Keratinocyte (primary cell): Measurements from ENCODE around the gene NAALADL2. TPM values are rescaled to one million over a fixed set of nuclear protein-coding genes. Genes with fewer than 3 reads are reported as not detected.

Experiments used
- DNase-seq: peaks from one replicate; pipeline ENCODE4 v3.0.0-alpha.2; 2011; ENCODE audit warnings: low read depth, missing footprints, low spot score
- FAIRE-seq: peaks from 2 replicates; lab custom pipeline; 2011; peaks lifted over from hg19 to GRCh38; lab: Jason Lieb, UNC
- H2AFZ ChIP-seq: 2 replicates; pipeline ENCODE4 v1.6.0; 2012; ENCODE audit warnings: low read length, control low read depth, inconsistent platforms; ENCODE audit not compliant: control insufficient read depth
- H3K27ac ChIP-seq: 2 replicates; pipeline ENCODE4 v1.5.1; 2011; ENCODE audit warnings: low read length; ENCODE audit not compliant: control insufficient read depth, insufficient read depth
- H3K27me3 ChIP-seq: 3 replicates; pipeline ENCODE4 v1.6.0; 2011; ENCODE audit warnings: low read length; ENCODE audit not compliant: control insufficient read depth, insufficient read depth; ENCODE audit errors: extremely low read depth
- H3K36me3 ChIP-seq, 2 experiments: 2 replicates in 1 of 2; 3 replicates in 1 of 2; pipeline ENCODE4 v1.5.1; 2011; ENCODE audit warnings: low read length in 2 of 2, mild to moderate bottlenecking in 1 of 2; ENCODE audit not compliant: control insufficient read depth in 2 of 2, insufficient read depth in 2 of 2; ENCODE audit errors: extremely low read depth in 1 of 2
- H3K4me1 ChIP-seq: 3 replicates; pipeline ENCODE4 v1.5.1; 2011; ENCODE audit warnings: low read length; ENCODE audit not compliant: control insufficient read depth, insufficient read depth; ENCODE audit errors: extremely low read depth
- H3K4me2 ChIP-seq: 3 replicates; pipeline ENCODE4 v1.6.0; 2011; ENCODE audit warnings: low read depth, low read length; ENCODE audit not compliant: control insufficient read depth, insufficient read depth; ENCODE audit errors: extremely low read depth
- H3K4me3 ChIP-seq, 3 experiments: fragments of 200-600 bp in 1 of 3; sonication (generic) in 1 of 3; 2 replicates in 2 of 3; 3 replicates in 1 of 3; pipeline ENCODE4 v1.5.1; 2011 to 2016; ENCODE audit warnings: low read length in 3 of 3, mild to moderate bottlenecking in 3 of 3, control low read depth in 2 of 3, inconsistent platforms in 1 of 3, low read depth in 1 of 3, mixed read lengths in 1 of 3, mixed run types in 1 of 3, moderate library complexity in 1 of 3; ENCODE audit not compliant: control insufficient read depth in 2 of 3, insufficient read depth in 2 of 3; ENCODE audit errors: extremely low read depth in 1 of 3
- H3K79me2 ChIP-seq: 2 replicates; pipeline ENCODE4 v1.6.0; 2012; ENCODE audit warnings: low read length; ENCODE audit not compliant: control insufficient read depth, insufficient read depth
- H3K9ac ChIP-seq: 3 replicates; pipeline ENCODE4 v1.6.0; 2011; ENCODE audit warnings: low read length; ENCODE audit not compliant: control insufficient read depth, insufficient read depth; ENCODE audit errors: extremely low read depth
- H3K9me1 ChIP-seq: 3 replicates; pipeline ENCODE4 v1.6.0; 2011; ENCODE audit warnings: low read length; ENCODE audit not compliant: control insufficient read depth, insufficient read depth; ENCODE audit errors: extremely low read depth
- H3K9me3 ChIP-seq: 2 replicates; pipeline ENCODE4 v1.5.1; 2012; ENCODE audit warnings: low read depth, low read length; ENCODE audit not compliant: control insufficient read depth
- H4K20me1 ChIP-seq: 3 replicates; pipeline ENCODE4 v1.6.0; 2011; ENCODE audit warnings: low read length; ENCODE audit not compliant: control insufficient read depth, insufficient read depth; ENCODE audit errors: extremely low read depth
- EZH2 ChIP-seq: IDR thresholded peaks from one replicate; pipeline ENCODE4 v1.6.1; 2012; ENCODE audit warnings: inconsistent platforms, mild to moderate bottlenecking, low read length, moderate library complexity
- dilution Hi-C: fragments of 300-500 bp; cut with MboI; formaldehyde crosslinking; loops from one replicate; pipeline ENCODE4 v1.7.0; 2020; ENCODE audit warnings: low sequenced_read_pairs; ENCODE audit not compliant: extremely low pct_ligation_motif_present
- polyA plus RNA-seq, 5 experiments: library from polyadenylated mRNA; depleted of rRNA in 3 of 5; stranded (reverse) in 3 of 5; stranded (forward) in 1 of 5; unstranded in 1 of 5; fragments of >200 nt; gene quantifications; 1 replicate in 1 of 5; 2 replicates in 3 of 5; 3 replicates in 1 of 5; pipeline versions ENCODE4 v1.2.1 to v1.2.3, GENCODE V29; 2011 to 2012; ENCODE audit warnings: missing spikeins in 2 of 5, low read depth in 1 of 5, low replicate concordance in 1 of 5
- TF ChIP-seq, protein P1 (sequence below), 3 experiments: IDR thresholded peaks in 1 of 3; conservative IDR thresholded peaks in 1 of 3; optimal IDR thresholded peaks in 1 of 3; 2 replicates in 2 of 3; 3 replicates in 1 of 3; pipeline versions ENCODE3 to v1.5.1; 2011; ENCODE audit warnings: low read length in 3 of 3, mild to moderate bottlenecking in 3 of 3, moderate library complexity in 2 of 3, control low read depth in 1 of 3, inconsistent platforms in 1 of 3; ENCODE audit not compliant: insufficient read depth in 2 of 3; ENCODE audit errors: extremely low read depth in 1 of 3

NAALADL2 gene
- polyA plus RNA-seq, 1 donor (not counting 4 experiments of a cell fraction or from before 2014, with no cell fraction given), result 0.75 TPM

DNA sequence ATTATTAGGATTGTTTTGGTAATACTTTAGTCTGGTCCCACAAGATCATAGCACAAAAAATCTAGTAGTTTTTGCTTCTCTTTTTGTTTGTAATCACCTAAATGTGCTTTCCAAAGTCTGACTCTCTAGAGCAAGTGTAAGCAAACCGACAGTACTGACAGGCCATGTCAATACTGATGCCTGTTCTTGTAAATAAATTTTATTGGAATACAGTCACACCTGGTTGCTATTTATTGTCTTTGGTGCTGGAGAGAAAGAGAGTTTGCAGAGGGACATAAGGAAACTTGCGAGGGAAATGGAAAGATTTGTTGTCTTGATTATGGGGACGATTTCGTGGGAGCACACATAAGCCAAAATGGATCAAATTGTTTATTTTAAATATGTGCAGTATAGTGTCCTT, 77.5 kb downstream of the NAALADL2 start:
- no peak overlapping the region for H3K4me2 ChIP-seq
- dilution Hi-C loops, result no loop called here
- H3K9ac ChIP-seq, result no peak overlapping the region
- TF ChIP-seq EZH2, result no peak
- TF ChIP-seq, protein P1, sequence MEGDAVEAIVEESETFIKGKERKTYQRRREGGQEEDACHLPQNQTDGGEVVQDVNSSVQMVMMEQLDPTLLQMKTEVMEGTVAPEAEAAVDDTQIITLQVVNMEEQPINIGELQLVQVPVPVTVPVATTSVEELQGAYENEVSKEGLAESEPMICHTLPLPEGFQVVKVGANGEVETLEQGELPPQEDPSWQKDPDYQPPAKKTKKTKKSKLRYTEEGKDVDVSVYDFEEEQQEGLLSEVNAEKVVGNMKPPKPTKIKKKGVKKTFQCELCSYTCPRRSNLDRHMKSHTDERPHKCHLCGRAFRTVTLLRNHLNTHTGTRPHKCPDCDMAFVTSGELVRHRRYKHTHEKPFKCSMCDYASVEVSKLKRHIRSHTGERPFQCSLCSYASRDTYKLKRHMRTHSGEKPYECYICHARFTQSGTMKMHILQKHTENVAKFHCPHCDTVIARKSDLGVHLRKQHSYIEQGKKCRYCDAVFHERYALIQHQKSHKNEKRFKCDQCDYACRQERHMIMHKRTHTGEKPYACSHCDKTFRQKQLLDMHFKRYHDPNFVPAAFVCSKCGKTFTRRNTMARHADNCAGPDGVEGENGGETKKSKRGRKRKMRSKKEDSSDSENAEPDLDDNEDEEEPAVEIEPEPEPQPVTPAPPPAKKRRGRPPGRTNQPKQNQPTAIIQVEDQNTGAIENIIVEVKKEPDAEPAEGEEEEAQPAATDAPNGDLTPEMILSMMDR (optimal IDR thresholded peaks at IDR 0.05 in 1 of 3, IDR thresholded peaks at IDR 0.05 in 1 of 3, conservative IDR thresholded peaks at IDR 0.05 in 1 of 3; ENCODE audit: extremely low read depth in 1 of 3, insufficient read depth in 2 of 3, low read length in 3 of 3), result no peak
- no peak overlapping the region for H3K27ac ChIP-seq
- no peak overlapping the region for H3K4me3 ChIP-seq
- H2AFZ ChIP-seq, result no peak overlapping the region
- H3K36me3 ChIP-seq, result no peaks in the 10 kb centered on the region
- no peaks in the 10 kb centered on the region for H3K79me2 ChIP-seq
- no peaks in the 10 kb centered on the region for H3K9me1 ChIP-seq
- FAIRE-seq, result no peak
- H3K4me1 ChIP-seq, result no peaks in the 10 kb centered on the region
- no peak for DNase-seq
- no peaks in the 10 kb centered on the region for H3K9me3 ChIP-seq
- H4K20me1 ChIP-seq, result no peaks in the 10 kb centered on the region
- no peaks in the 10 kb centered on the region for H3K27me3 ChIP-seq

DNA sequence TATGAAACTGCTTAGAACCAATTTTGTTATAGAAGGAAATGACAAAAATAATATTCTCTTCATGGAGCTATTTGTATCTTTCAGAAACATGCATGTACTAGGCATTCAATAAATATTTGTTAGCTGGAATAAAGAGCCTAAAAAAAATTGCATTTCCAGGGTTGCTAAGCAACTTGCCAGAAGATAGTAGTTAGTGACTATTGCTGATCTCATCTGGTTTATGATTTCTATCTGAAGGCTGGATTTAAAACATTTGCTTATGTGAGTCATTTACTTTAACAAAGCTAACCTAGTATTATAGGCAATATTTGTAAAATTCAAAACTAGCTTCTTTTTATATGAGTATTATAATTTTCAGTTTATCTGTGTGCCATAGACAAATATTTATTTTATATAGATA, 78.3 kb downstream of the NAALADL2 start:
- H3K9me3 ChIP-seq, result no peaks in the 10 kb centered on the region
- FAIRE-seq, result no peak
- H3K4me1 ChIP-seq, result no peaks in the 10 kb centered on the region
- H4K20me1 ChIP-seq, result no peaks in the 10 kb centered on the region
- H3K9ac ChIP-seq, result no peak overlapping the region
- H3K27me3 ChIP-seq, result no peaks in the 10 kb centered on the region
- no peak overlapping the region for H3K4me3 ChIP-seq
- H3K9me1 ChIP-seq, result no peaks in the 10 kb centered on the region
- H2AFZ ChIP-seq, result peak overlapping the region; percentile 16
- TF ChIP-seq, protein P1 (optimal IDR thresholded peaks at IDR 0.05 in 1 of 3, IDR thresholded peaks at IDR 0.05 in 1 of 3, conservative IDR thresholded peaks at IDR 0.05 in 1 of 3; ENCODE audit: extremely low read depth in 1 of 3, insufficient read depth in 2 of 3, low read length in 3 of 3), result no peak
- no peak for TF ChIP-seq EZH2
- H3K27ac ChIP-seq, result no peak overlapping the region
- H3K79me2 ChIP-seq, result no peaks in the 10 kb centered on the region
- no peaks in the 10 kb centered on the region for H3K36me3 ChIP-seq
- dilution Hi-C loops, result no loop called here
- no peak for DNase-seq
- no peak overlapping the region for H3K4me2 ChIP-seq
